Endodermal cell (in vitro differentiated cells): ENCODE data around the gene GABRR3. TPM values are rescaled to one million over a fixed set of nuclear protein-coding genes. Genes with fewer than 3 reads are reported as not detected.

ENCODE experiments used
- DNase-seq: peaks from one replicate; pipeline ENCODE4 v3.0.0-alpha.2; 2017
- H3K27ac ChIP-seq: 2 replicates; pipeline ENCODE4 v1.5.1; 2013; ENCODE audit warnings: mild to moderate bottlenecking, low read depth, low read length, moderate library complexity
- H3K27me3 ChIP-seq: 2 replicates; pipeline ENCODE4 v1.6.1; 2013; ENCODE audit warnings: mild to moderate bottlenecking, low read length, moderate library complexity; ENCODE audit not compliant: insufficient read depth, control insufficient read depth, poor library complexity, severe bottlenecking
- H3K36me3 ChIP-seq: 2 replicates; pipeline ENCODE4 v1.7.0; 2013; ENCODE audit warnings: mild to moderate bottlenecking, low read length, moderate library complexity; ENCODE audit not compliant: control insufficient read depth, insufficient read depth
- H3K4me1 ChIP-seq: one replicate; pipeline ENCODE4 v1.7.0; 2013; ENCODE audit warnings: low read length; ENCODE audit not compliant: control insufficient read depth, insufficient read depth
- H3K4me3 ChIP-seq: 2 replicates; pipeline ENCODE4 v1.5.1; 2013; ENCODE audit warnings: mild to moderate bottlenecking, low read length, moderate library complexity
- H3K9ac ChIP-seq: 2 replicates; pipeline ENCODE4 v1.6.1; 2013; ENCODE audit warnings: mild to moderate bottlenecking, low read length, moderate library complexity; ENCODE audit not compliant: poor library complexity, severe bottlenecking; ENCODE audit errors: extremely low read depth
- H3K9me3 ChIP-seq: 2 replicates; pipeline ENCODE4 v1.6.1; 2013; ENCODE audit warnings: mild to moderate bottlenecking, low read length, moderate library complexity; ENCODE audit not compliant: control insufficient read depth
- H3K27ac Mint-ChIP-seq: 2 replicates; pipeline ENCODE4 v1.8.0; 2020; ENCODE audit warnings: mixed read lengths
- H3K27me3 Mint-ChIP-seq: 2 replicates; pipeline ENCODE4 v1.8.0; 2021; ENCODE audit warnings: mild to moderate bottlenecking, mixed read lengths; ENCODE audit not compliant: insufficient read depth
- H3K36me3 Mint-ChIP-seq: 2 replicates; pipeline ENCODE4 v1.8.0; 2020; ENCODE audit warnings: low read depth, mixed read lengths
- H3K4me1 Mint-ChIP-seq: 2 replicates; pipeline ENCODE4 v1.8.0; 2020; ENCODE audit warnings: mixed read lengths
- H3K4me3 Mint-ChIP-seq: 2 replicates; pipeline ENCODE4 v1.8.0; 2020; ENCODE audit warnings: mild to moderate bottlenecking, moderate library complexity, mixed read lengths
- H3K9me3 Mint-ChIP-seq: 2 replicates; pipeline ENCODE4 v1.8.0; 2020; ENCODE audit warnings: mild to moderate bottlenecking, mixed read lengths
- WGBS, 2 experiments: methylation state at CpG; one replicate each; pipeline versions ENCODE4 v1.1.5 to v1.1.7; 2013; ENCODE audit warnings: missing lambda C conversion rate in 2 of 2, mixed read lengths in 1 of 2; ENCODE audit not compliant: insufficient coverage in 1 of 2, insufficient read length in 1 of 2; 5-methylcytosine and 5-hydroxymethylcytosine counted together
- total RNA-seq, 2 donors: library from RNA; stranded (reverse); fragmentation: NEBNext Ultra II Directional in 1 of 2; extraction: Animal tissue kit (Norgen Biotek cat#: 25700) in 1 of 2; gene quantifications; 2 replicates in 1 of 2; 3 replicates in 1 of 2; pipeline ENCODE4 v1.2.1, GENCODE V29; 2021
- TF ChIP-seq, protein P1 (sequence below): fragments of 200-600 bp; sonication (generic); conservative IDR thresholded peaks from 2 replicates; pipeline ENCODE4 v1.5.0; 2021; ENCODE audit warnings: antibody characterized with exemption, mild to moderate bottlenecking

GABRR3 gene
- total RNA-seq, 2 donors from 2014 or later, result not detected

DNA sequence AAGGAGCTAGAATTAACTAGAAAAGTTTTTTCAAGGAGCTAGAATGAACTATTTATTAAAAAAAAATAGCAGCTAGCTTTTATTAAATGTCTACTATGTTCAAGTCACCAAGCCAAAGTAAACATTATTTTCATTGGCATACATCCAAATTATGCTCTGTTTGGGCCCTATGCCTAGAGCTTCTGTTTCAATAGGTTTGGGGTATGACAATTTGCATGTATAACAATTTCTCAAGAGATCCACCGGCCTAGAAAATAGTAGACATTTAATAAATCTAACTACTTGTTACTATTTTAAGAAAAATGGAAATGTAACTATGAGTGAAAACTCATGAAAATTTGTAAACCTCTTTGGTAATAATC lies 8.0 kb downstream of the GABRR3 start:
- no peaks in the 10 kb centered on the region for H3K4me1 Mint-ChIP-seq
- no peaks in the 10 kb centered on the region for H3K27me3 Mint-ChIP-seq
- Histone ChIP-seq H3K9me3 (no peaks in the 10 kb centered on the region), H3K27ac (no peak overlapping the region), H3K36me3 (no peaks in the 10 kb centered on the region), H3K27me3 (no peaks in the 10 kb centered on the region), H3K4me3 (no peak overlapping the region), H3K9ac (no peak overlapping the region), H3K4me1 (no peaks in the 10 kb centered on the region)
- H3K4me3 Mint-ChIP-seq, result no peak overlapping the region
- no peaks in the 10 kb centered on the region for H3K9me3 Mint-ChIP-seq
- WGBS, 2 experiments, result no CpG with 5 or more reads among the region's 1 CpG
- TF ChIP-seq, protein P1, sequence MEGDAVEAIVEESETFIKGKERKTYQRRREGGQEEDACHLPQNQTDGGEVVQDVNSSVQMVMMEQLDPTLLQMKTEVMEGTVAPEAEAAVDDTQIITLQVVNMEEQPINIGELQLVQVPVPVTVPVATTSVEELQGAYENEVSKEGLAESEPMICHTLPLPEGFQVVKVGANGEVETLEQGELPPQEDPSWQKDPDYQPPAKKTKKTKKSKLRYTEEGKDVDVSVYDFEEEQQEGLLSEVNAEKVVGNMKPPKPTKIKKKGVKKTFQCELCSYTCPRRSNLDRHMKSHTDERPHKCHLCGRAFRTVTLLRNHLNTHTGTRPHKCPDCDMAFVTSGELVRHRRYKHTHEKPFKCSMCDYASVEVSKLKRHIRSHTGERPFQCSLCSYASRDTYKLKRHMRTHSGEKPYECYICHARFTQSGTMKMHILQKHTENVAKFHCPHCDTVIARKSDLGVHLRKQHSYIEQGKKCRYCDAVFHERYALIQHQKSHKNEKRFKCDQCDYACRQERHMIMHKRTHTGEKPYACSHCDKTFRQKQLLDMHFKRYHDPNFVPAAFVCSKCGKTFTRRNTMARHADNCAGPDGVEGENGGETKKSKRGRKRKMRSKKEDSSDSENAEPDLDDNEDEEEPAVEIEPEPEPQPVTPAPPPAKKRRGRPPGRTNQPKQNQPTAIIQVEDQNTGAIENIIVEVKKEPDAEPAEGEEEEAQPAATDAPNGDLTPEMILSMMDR, result no peak
- DNase-seq, result no peak
- H3K27ac Mint-ChIP-seq, result no peak overlapping the region
- no peaks in the 10 kb centered on the region for H3K36me3 Mint-ChIP-seq

- no peaks in the 10 kb centered on the region for H3K27me3 ChIP-seq
- H3K9me3 Mint-ChIP-seq, result no peaks in the 10 kb centered on the region
- no peaks in the 10 kb centered on the region for H3K36me3 ChIP-seq
- H3K4me3 Mint-ChIP-seq, result no peak overlapping the region
- no peaks in the 10 kb centered on the region for H3K36me3 Mint-ChIP-seq
- no peak for DNase-seq
- no peak overlapping the region for H3K27ac Mint-ChIP-seq
- H3K4me1 ChIP-seq, result no peaks in the 10 kb centered on the region
- no peaks in the 10 kb centered on the region for H3K4me1 Mint-ChIP-seq
- WGBS, 2 experiments, result 84 to 100% methylated on average over 1 to 5 of the region's 5 CpGs
- no peak overlapping the region for H3K27ac ChIP-seq
- H3K9me3 ChIP-seq, result no peaks in the 10 kb centered on the region
- no peak overlapping the region for H3K4me3 ChIP-seq
- TF ChIP-seq, protein P1, result no peak
- no peak overlapping the region for H3K9ac ChIP-seq
- H3K27me3 Mint-ChIP-seq, result no peaks in the 10 kb centered on the region
Measured at GRCh38 chr3:98026425-98027084, 8.6 kb downstream of the GABRR3 start.

GRCh38 chr3:98025392-98025945 lies 9.6 kb downstream of the GABRR3 start:
- no peaks in the 10 kb centered on the region for H3K9me3 ChIP-seq
- no peak overlapping the region for H3K27ac Mint-ChIP-seq
- H3K27me3 ChIP-seq, result no peaks in the 10 kb centered on the region
- H3K9ac ChIP-seq, result no peak overlapping the region
- H3K36me3 Mint-ChIP-seq, result no peaks in the 10 kb centered on the region
- WGBS, 2 experiments, result 99% methylated on average over 4 of the region's 4 CpGs; no CpG with 5 or more reads in 1 of the 2 experiments
- H3K4me3 Mint-ChIP-seq, result no peak overlapping the region
- H3K27me3 Mint-ChIP-seq, result no peaks in the 10 kb centered on the region
- TF ChIP-seq, protein P1, result no peak
- H3K27ac ChIP-seq, result no peak overlapping the region
- H3K9me3 Mint-ChIP-seq, result no peaks in the 10 kb centered on the region
- no peak for DNase-seq
- no peak overlapping the region for H3K4me3 ChIP-seq
- no peaks in the 10 kb centered on the region for H3K4me1 ChIP-seq
- H3K4me1 Mint-ChIP-seq, result no peaks in the 10 kb centered on the region
- no peaks in the 10 kb centered on the region for H3K36me3 ChIP-seq
